Spleen (tissue), 11 donors: ENCODE measurements around the gene E2F3. TPM values are rescaled to one million over a fixed set of nuclear protein-coding genes. Genes with fewer than 3 reads are reported as not detected.

Experiments
- DNase-seq: peaks from one replicate; pipeline ENCODE4 v3.0.0-alpha.2; 2020
- H3K27ac ChIP-seq, 8 donors: fragments of 200-600 bp; sonication (generic) in 7 of 8; 1 replicate in 4 of 8; 2 replicates in 4 of 8; pipeline versions ENCODE4 v1.5.0 to v1.8.0; 2016 to 2021; ENCODE audit warnings: inconsistent platforms in 4 of 8, mild to moderate bottlenecking in 4 of 8, moderate library complexity in 1 of 8
- H3K27me3 ChIP-seq, 7 donors: fragments of 200-600 bp; sonication (generic) in 6 of 7; replicated peaks in 1 of 7; 1 replicate in 4 of 7; 2 replicates in 3 of 7; pipeline versions ENCODE4 v1.5.0 to v1.8.0; 2016 to 2021; ENCODE audit warnings: inconsistent platforms in 3 of 7, mild to moderate bottlenecking in 1 of 7
- H3K36me3 ChIP-seq, 6 donors: fragments of 200-600 bp; sonication (generic) in 5 of 6; 1 replicate in 4 of 6; 2 replicates in 2 of 6; pipeline versions ENCODE4 v1.5.0 to v1.8.0; 2016 to 2021; ENCODE audit warnings: inconsistent platforms in 2 of 6
- H3K4me1 ChIP-seq, 6 donors: fragments of 200-600 bp; sonication (generic) in 5 of 6; 1 replicate in 3 of 6; 2 replicates in 3 of 6; pipeline versions ENCODE4 v1.5.0 to v1.8.0; 2016 to 2021; ENCODE audit warnings: inconsistent platforms in 3 of 6
- H3K4me3 ChIP-seq, 8 donors: fragments of 200-600 bp; sonication (generic) in 7 of 8; 1 replicate in 4 of 8; 2 replicates in 4 of 8; pipeline versions ENCODE4 v1.5.0 to v1.8.0; 2016 to 2021; ENCODE audit warnings: inconsistent platforms in 4 of 8, mild to moderate bottlenecking in 4 of 8, moderate library complexity in 2 of 8
- H3K9me3 ChIP-seq, 8 donors: fragments of 200-600 bp; sonication (generic) in 7 of 8; 1 replicate in 4 of 8; 2 replicates in 4 of 8; pipeline versions ENCODE4 v1.5.0 to v1.8.0; 2016 to 2021; ENCODE audit warnings: inconsistent platforms in 4 of 8
- CTCF ChIP-seq, 11 experiments: fragments of 200-600 bp in 7 of 11; fragments of 450-650 bp in 4 of 11; sonication (generic) in 4 of 11; IDR thresholded peaks in 8 of 11; conservative IDR thresholded peaks in 3 of 11; 1 replicate in 7 of 11; 2 replicates in 4 of 11; pipeline versions ENCODE4 v1.4.0 to v1.8.0; 2016 to 2021; ENCODE audit warnings: antibody characterized with exemption in 11 of 11, inconsistent platforms in 4 of 11, mild to moderate bottlenecking in 1 of 11
- POLR2A ChIP-seq, 3 donors: fragments of 450-650 bp; IDR thresholded peaks; one replicate each; pipeline ENCODE4 v1.5.1; 2017; ENCODE audit warnings: antibody characterized with exemption in 3 of 3, mild to moderate bottlenecking in 1 of 3
- POLR2AphosphoS5 ChIP-seq, 3 donors: sonication (generic); formaldehyde crosslinking; IDR thresholded peaks; one replicate each; pipeline ENCODE4 v1.5.1; 2017; ENCODE audit warnings: antibody characterized with exemption in 3 of 3
- WGBS, 5 donors: extraction: QIAGEN DNeasy Blood & Tissue Kit in 3 of 5; methylation state at CpG; one replicate each; pipeline versions ENCODE4 v1.1.5 to v1.1.7; 2013 to 2018; 5-methylcytosine and 5-hydroxymethylcytosine counted together
- intact Hi-C: fragments of 100-400 bp; cut with DNase I; formaldehyde crosslinking; loops from one replicate; pipeline ENCODE4 v1.15.0; 2023; ENCODE audit warnings: low total_unique reads
- polyA plus RNA-seq, 3 donors: library from polyadenylated mRNA; stranded (reverse); fragments of 200-250 nt; gene quantifications; one replicate each; pipeline ENCODE4 v1.2.1, GENCODE V29; 2013
- total RNA-seq, 7 donors: library from RNA; depleted of rRNA in 3 of 7; stranded (reverse); fragments of >200 nt in 3 of 7; fragmentation: NEBNext Ultra II Directional in 4 of 7; extraction: Animal tissue kit (Norgen Biotek cat#: 25700) in 4 of 7; gene quantifications; one replicate each; pipeline versions ENCODE4 v1.1.0 to v1.2.1, GENCODE V29; 2016 to 2021
- donor health status: healthy with polysubstance abuse.
- donor health status: DM: no; HTN: no; CAD: no; lungs with moderate emphysema.
- donor health status: DM: no; HTN: no; CAD: no.
- donor health status: Bipolar disorder and iron deficiency.
- donor health status: healthy.
- donor health status: DM: no; HTN: no; CAD: no.
- donor health status: DM: yes; HTN: yes; CAD: no.

E2F3 gene
- total and polyA plus RNA-seq, 10 donors, result 5.8 to 22.9 (median 14.8) TPM

- Histone ChIP-seq H3K4me3 (no peak overlapping the region), H3K4me1 (peaks cover 28 to 91% (median 61%) of the 10 kb centered on the region in 6 donors), H3K9me3 (no peaks in the 10 kb centered on the region), H3K36me3 (peaks cover 0 to 16% (median 0%) of the 10 kb centered on the region in 6 donors), H3K27ac (no peak overlapping the region), H3K27me3 (no peaks in the 10 kb centered on the region)
- intact Hi-C loops, result no loop called here
- 73 to 88% (median 79%) methylated on average over 3 of the region's 3 CpGs for WGBS, 5 donors
- no peak for DNase-seq
- TF ChIP-seq POLR2A (IDR thresholded peaks at IDR 0.05) (no peak), POLR2AphosphoS5 (IDR thresholded peaks at IDR 0.05) (no peak), CTCF (IDR thresholded peaks at IDR 0.05 in 8 of 11, conservative IDR thresholded peaks at IDR 0.05 in 3 of 11) (no peak)
These were observed 12.1 kb downstream of the E2F3 start for GRCh38 chr6:20413826-20414225.

- H3K4me1 ChIP-seq, result peaks cover 21 to 87% (median 55%) of the 10 kb centered on the region in 6 donors
- intact Hi-C loops, result no loop called here
- H3K36me3 ChIP-seq, result peaks cover 0 to 16% (median 0%) of the 10 kb centered on the region in 6 donors
- WGBS, 5 donors, result 93 to 96% (median 95%) methylated on average over 8 of the region's 8 CpGs
- DNase-seq, result no peak
- no peaks in the 10 kb centered on the region for H3K9me3 ChIP-seq
- no peak overlapping the region for H3K27ac ChIP-seq
- H3K27me3 ChIP-seq, result no peaks in the 10 kb centered on the region
- no peak overlapping the region for H3K4me3 ChIP-seq
- TF ChIP-seq CTCF (IDR thresholded peaks at IDR 0.05 in 8 of 11, conservative IDR thresholded peaks at IDR 0.05 in 3 of 11) (no peak), POLR2AphosphoS5 (IDR thresholded peaks at IDR 0.05) (no peak), POLR2A (IDR thresholded peaks at IDR 0.05) (no peak)
These were observed 13.0 kb downstream of the E2F3 start for GRCh38 chr6:20414711-20415110.

GRCh38 chr6:20415304-20415703 is 13.6 kb downstream of the E2F3 start:
- Histone ChIP-seq H3K9me3 (no peaks in the 10 kb centered on the region), H3K4me3 (no peak overlapping the region), H3K36me3 (peaks cover 0 to 16% (median 0%) of the 10 kb centered on the region in 6 donors), H3K27ac (peak overlapping the region in 2 of 8 donors; percentile 50 to 56), H3K4me1 (peaks cover 18 to 81% (median 49%) of the 10 kb centered on the region in 6 donors), H3K27me3 (no peaks in the 10 kb centered on the region)
- DNase-seq, result no peak
- 81 to 95% (median 89%) methylated on average over 7 of the region's 7 CpGs for WGBS, 5 donors
- intact Hi-C loops, result no loop called here
- TF ChIP-seq POLR2AphosphoS5 (IDR thresholded peaks at IDR 0.05), result no peak
- no peak for TF ChIP-seq POLR2A (IDR thresholded peaks at IDR 0.05)
- no peak for TF ChIP-seq CTCF (IDR thresholded peaks at IDR 0.05 in 8 of 11, conservative IDR thresholded peaks at IDR 0.05 in 3 of 11)

GRCh38 chr6:20415712-20416454 is 14.2 kb downstream of the E2F3 start:
- DNase-seq, result no peak
- no peaks in the 10 kb centered on the region for H3K9me3 ChIP-seq
- TF ChIP-seq CTCF (IDR thresholded peaks at IDR 0.05 in 8 of 11, conservative IDR thresholded peaks at IDR 0.05 in 3 of 11), result no peak
- TF ChIP-seq POLR2AphosphoS5 (IDR thresholded peaks at IDR 0.05), result no peak
- no peak for TF ChIP-seq POLR2A (IDR thresholded peaks at IDR 0.05)
- H3K27me3 ChIP-seq, result no peaks in the 10 kb centered on the region
- whole genome bisulfite sequencing, 5 donors, result 55 to 70% (median 60%) methylated on average over 6 of the region's 6 CpGs
- H3K4me1 ChIP-seq, result peaks cover 17 to 75% (median 46%) of the 10 kb centered on the region in 6 donors
- peaks cover 0 to 16% (median 0%) of the 10 kb centered on the region in 6 donors for H3K36me3 ChIP-seq
- intact Hi-C loops, result no loop called here
- no peak overlapping the region for H3K4me3 ChIP-seq
- H3K27ac ChIP-seq, result peak overlapping the region in 3 of 8 donors; percentile 39 to 56 (median 50)
